Fibroblast of skin of left quadriceps (primary cell): ENCODE measurements around the gene CGB8.
"Not testable (repeated sequence)": the region's sequence is repeated elsewhere in the genome, so short reads cannot be mapped to it uniquely, and the experiment has no call there.

Experiments
- DNase-seq, 2 experiments: peaks; one replicate each; pipeline ENCODE4 v3.0.0-alpha.2; 2013; ENCODE audit warnings: low read depth in 2 of 2

Gene CGB8

DNA sequence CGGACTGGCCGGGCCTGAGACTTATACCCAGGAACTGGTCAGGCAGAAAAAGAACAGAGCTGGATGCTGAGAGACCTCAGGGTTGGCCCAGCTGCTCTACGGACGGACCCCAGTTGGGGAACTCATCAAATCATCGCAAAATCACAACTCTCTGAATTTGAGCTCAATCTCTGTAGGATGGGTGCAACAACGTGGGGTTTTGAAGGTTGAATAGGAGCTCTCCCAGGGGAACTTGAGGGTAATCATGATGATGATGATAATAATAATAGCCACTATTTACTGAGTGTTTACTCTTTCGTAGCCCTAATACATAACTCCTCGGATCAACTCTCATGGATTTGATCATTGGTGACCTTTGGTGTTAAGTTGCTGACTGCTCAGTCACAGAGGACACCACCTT lies 18.6 kb downstream of the CGB8 start:
- DNase-seq, result not testable (repeated sequence)

- not testable (repeated sequence) for DNase-seq
Measured at GRCh38 chr19:49029749-49030148, 19.2 kb downstream of the CGB8 start.

- DNase-seq, result not testable (repeated sequence)
Measured at GRCh38 chr19:49028686-49029085, 20.2 kb downstream of the CGB8 start.

DNA sequence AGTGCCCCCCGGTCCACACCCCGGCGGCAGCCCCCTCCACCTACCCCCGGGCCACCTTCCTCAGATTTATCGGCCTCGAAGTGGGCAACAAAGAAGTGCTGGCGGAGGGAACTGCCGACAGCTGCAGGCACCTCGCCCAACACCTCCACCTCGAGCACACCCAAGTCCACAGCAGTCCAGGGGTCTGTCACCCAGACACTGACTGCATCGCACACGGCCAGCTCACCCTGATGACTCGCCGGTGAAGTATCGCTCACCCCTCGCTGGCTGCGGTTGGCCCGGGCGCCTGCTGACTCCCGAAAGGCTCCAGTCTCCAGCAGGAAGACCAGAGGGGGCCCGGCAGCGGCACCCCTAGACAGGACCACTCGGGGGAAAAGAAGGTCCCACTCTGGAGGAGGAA lies 23.3 kb downstream of the CGB8 start:
- not testable (repeated sequence) for DNase-seq

DNA sequence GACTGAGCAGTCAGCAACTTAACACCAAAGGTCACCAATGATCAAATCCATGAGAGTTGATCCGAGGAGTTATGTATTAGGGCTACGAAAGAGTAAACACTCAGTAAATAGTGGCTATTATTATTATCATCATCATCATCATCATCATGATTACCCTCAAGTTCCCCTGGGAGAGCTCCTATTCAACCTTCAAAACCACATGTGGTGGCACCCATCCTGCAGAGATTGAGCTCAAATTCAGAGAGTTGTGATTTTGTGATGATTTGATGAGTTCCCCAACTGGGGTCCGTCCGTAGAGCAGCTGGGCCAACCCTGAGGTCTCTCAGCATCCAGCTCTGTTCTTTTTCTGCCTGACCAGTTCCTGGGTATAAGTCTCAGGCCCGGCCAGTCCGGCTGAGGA lies 23.8 kb downstream of the CGB8 start:
- DNase-seq, result not testable (repeated sequence)

DNA sequence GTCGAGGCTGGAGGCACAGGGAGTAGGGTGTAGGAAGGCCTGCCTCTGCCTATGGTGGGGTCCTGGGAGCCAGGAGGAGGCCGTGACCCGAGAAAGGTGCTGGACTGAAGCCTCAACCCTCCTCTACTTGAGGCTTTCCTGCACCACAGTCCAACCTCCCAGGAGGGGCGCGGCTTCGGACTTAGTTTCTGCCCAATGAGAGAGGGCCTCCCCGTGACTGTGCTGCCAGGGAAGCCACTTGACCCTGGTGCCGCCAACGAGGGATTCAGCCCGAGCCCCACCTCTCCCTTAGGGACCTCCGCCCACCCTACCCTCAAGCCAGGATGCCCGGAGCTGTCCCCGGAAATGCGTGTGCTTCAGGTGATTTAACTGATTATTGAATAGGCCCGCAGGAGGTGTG lies 24.7 kb downstream of the CGB8 start, which contains the start of gene CGB3:
Gene CGB3 (minus strand): TSS at position 101 of the 400 bp plus-strand sequence. CDS start 362 bp downstream, outside the sequence.
- not testable (repeated sequence) for DNase-seq

DNA sequence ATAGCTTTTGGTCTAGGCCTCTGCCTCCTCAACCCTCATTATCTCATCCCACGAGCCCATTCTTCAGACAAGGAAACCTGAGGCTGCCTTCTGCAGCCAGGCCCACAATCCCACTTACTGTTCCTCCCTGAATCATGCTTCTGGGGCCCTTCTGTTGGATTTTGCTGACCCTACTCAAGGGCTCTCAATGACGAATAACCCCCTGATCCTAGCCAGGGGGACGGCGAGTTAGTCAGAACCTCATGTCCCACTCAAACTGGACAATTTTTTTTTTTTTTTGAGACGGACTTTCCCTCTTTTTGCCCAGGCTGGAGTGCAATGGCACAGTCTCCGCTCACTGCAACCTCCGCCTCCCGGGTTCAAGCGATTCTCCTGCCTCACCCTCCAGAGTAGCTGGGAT lies 26.8 kb downstream of the CGB8 start:
- DNase-seq, result no peak

DNA sequence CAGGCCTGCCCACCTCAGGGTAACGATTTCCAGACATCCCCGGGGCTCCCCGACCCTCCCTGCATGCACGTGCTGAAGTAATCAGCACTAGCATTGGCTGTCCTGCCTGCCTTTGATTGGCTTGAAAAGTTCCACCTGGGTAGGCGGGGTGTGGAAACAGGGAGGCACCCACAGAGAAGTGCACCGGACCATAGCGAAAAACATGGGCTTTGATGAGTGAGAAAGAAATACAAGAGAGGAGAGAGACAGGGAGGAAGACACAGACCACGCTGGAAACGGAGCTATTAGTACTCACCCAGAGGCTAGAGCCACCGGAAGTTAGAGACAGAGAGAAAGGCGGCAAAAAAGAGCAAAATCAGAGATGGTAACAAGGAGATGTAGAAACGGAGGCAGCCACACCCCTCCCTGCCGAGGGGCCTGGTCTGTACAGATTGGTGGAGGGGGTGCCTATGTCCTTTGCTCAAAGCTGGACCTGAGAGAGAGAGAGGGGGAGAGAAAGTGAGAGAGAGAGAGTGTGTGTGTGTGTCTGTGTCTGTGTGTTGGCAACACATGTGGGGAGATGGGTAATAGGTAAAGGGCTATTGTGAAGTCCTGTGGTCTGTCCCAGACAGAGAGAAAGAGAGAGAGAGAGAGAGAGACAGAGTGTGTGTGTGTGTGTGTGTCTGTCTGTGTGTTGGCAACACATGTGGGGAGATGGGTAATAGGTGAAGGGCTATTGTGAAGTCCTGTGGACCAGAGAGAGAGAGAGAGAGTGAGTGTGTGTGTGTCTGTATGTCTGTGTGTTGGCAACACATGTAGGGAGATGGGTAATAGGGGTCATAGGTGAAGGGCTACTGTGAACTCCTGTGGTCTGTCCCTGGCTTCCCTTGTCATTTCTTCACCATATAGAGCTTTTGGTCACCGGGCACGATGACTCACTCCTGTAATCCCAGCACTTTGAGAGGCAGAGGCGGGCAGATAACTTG lies 27.7 kb downstream of the CGB8 start:
- DNase-seq, result no peak

DNA sequence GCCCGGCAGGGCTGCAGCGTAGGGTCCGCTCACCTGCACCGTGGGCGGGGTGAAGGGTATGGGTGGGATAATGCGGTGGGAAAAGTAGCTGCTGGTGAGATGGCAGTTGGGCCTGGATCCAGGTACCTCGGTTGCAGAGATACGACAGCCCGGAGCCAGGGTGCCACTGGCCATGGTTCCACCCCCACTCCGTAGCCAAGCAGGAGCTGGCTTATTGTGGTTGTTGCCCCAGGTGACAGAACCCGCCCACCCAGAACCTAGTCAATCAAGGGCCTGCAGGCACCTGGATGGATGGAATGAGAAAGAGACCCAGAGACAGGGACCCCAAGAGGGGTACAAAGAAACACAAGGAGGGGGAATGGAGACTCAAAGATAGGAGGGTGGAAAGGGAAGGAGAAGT lies 28.6 kb downstream of the CGB8 start:
- DNase-seq, result no peak

DNA sequence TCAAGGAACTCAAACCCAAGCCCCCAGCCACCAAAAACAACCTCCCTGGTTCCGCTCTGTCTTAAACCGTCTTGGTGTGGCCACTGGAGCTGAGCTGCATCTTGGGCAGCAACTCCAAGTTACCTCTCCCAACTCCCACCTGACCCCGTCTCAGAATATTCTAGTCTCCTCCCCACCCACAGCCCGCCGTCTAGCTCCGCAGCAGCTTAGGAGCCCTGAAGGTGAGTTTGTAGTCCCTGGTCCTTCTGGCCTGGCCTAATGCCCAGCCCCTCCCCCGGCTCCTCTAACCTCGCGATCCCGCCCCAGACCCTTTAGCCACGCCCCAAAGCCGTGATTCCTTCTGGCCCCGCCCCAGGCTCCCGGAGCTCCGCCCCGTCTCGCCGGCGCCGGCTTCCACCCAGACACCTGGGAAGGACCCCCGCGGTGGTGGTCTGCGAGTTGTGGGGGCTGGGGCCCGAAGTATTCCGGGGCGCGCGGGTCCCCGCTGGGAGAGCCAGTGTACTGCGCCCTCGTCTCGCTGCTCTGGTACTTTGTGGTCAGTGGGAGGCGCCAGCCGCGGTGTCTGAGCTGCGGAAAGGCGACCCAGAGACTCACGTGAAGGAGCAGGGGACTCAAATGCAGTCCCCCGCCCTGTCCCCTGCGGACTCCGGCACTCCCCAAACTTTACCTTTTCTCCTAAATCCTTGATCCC lies 29.5 kb downstream of the CGB8 start:
- DNase-seq, result no peak

DNA sequence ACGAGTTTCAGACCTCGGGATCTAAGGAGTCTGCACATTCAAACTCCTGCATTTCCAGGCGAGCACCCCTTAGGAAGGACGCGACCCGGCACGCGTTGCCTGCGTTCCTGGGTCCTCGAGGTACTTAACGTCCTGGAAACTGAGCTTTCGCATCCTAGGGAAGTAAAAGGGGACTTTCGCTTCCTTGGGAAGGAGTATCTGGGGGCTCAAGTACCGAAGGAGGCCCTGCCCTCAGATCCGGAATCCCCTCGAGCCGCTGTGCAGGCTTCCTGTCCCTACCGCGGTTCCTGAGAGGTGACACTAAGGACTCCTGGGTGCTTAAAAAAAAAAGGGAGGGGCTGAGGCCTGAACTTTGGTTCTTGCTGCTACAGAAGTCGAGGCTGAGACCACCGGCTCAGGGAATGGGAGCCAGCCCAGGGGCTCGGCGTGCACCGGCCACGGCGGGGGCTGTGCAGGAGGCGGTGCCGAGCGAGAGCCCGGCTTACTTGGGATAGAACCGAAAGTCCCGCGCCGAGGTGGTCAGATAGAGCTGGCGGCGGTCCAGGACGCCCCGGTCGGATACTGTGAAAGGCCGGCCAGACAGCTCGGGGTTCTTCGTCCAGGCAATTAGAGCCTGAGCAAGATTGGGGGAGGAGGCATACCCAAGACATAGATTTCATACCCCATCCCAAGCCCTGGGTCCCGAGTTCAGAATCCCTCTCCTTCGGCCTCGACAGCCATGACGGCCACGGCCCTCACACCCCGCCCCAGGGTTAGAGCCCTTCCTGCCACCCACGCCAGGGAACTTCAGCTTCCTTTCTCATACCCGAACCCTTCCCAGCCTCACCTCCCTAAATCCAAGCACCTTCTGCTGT lies 30.3 kb downstream of the CGB8 start:
- not testable (repeated sequence) for DNase-seq

GRCh38 chr19:49017666-49018351 lies 31.1 kb downstream of the CGB8 start:
- peak; percentile 26 to 27 for DNase-seq

- no peak for DNase-seq
Measured at GRCh38 chr19:49017041-49017665, 31.8 kb downstream of the CGB8 start, which contains the start of gene LHB. TSS of gene LHB (minus strand) at chr19:49017091. CDS start at chr19:49017081, 10 bp downstream.

DNA sequence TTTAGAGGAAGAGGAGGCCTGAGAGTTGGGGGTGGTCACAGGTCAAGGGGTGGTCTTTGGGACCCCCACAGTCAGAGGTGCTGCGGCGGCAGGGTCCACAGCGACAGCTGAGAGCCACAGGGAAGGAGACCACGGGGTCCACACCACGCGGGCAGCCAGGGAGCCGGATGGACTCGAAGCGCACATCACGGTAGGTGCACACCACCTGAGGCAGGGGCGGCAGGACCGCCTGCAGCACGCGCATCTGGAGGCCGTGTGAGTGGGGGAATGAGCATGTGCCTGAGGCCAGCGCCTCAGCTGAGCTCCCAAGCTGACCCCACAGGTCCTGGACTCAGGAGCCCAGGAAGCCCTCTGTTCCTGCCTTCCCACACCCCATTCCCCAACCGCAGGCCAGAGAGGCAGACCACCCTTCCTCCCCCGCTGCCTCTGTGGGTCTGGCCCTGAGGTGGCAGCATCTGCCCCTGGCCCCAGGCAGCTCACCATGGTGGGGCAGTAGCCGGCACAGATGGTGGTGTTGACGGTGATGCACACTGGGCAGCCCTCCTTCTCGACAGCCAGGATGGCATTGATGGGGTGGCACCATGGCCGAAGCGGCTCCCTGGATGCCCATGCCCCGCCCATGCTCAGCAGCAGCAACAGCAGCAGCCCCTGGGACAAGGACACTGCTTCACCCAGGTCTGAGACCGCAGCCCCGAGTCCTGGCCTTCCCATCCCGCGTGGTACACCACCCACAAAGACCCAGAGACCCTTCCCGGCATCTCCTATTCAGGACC lies 32.7 kb downstream of the CGB8 start:
- DNase-seq, result no peak

GRCh38 chr19:49014870-49015255 lies 34.0 kb downstream of the CGB8 start:
- no peak for DNase-seq

GRCh38 chr19:49014123-49014869 lies 34.6 kb downstream of the CGB8 start:
- no peak for DNase-seq

DNA sequence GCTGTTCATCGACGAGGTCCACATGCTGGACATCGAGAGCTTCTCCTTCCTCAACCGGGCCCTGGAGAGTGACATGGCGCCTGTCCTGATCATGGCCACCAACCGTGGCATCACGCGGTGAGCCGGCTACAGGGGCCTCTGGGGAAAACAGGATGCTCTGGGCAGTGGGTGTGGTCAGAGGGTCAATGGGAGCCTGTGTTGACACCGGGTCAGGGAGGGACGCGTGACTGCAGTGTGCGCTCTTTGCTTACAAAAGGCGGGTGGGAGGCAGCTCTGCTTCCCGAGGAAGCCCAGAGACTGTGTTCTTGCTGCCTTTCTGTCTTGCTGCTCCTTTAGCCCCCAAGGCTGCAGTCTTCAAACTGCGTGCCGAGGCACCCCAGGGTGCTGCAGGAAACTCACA lies 37.7 kb downstream of the CGB8 start:
- DNase-seq, result no peak

DNA sequence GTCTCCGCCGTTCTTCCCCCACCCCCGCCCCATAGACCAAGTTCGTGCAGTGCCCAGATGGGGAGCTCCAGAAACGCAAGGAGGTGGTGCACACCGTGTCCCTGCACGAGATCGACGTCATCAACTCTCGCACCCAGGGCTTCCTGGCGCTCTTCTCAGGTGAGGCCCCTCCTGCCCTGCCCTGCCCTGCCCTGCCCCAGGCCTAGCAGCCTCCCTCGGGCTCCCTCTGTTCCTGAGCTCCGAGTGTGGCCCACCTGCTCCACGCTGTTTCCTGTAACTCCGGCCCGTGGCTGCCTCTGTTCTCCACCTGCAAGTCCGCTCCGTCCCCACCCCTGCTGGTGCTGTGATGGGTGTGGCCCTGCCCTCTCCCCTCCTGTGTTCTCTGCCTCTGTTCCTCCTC lies 38.5 kb downstream of the CGB8 start:
- DNase-seq, result no peak

- no peak for DNase-seq
Measured at GRCh38 chr19:49009828-49010227, 39.1 kb downstream of the CGB8 start.
